GM23338 (cell line): Measurements from ENCODE around the gene PLD6. TPM values are rescaled to one million over a fixed set of nuclear protein-coding genes. Genes with fewer than 3 reads are reported as not detected.

Experiments used
- ATAC-seq: fragments of 200-7000 bp; cut with Tn5 transposase; 3 replicates; pipeline ENCODE4 v1.9.1; 2020
- DNase-seq: peaks from one replicate; pipeline ENCODE4 v3.0.0-alpha.2; 2015; ENCODE audit warnings: low spot score
- H2AFZ ChIP-seq: fragments of 200-600 bp; sonication (generic); 2 replicates; pipeline ENCODE4 v1.8.0; 2016; ENCODE audit warnings: antibody characterized with exemption, mild to moderate bottlenecking, moderate library complexity
- H3F3A ChIP-seq: fragments of 200-600 bp; sonication (generic); replicated peaks from 2 replicates; pipeline ENCODE4 v1.8.0; 2017; ENCODE audit warnings: antibody characterized with exemption, mixed run types, low read depth
- H3K27ac ChIP-seq: fragments of 200-600 bp; sonication (generic); 2 replicates; pipeline ENCODE4 v1.6.1; 2016; ENCODE audit warnings: low read depth
- H3K27me3 ChIP-seq: fragments of 200-600 bp; sonication (generic); 2 replicates; pipeline ENCODE4 v1.8.0; 2016; ENCODE audit warnings: mild to moderate bottlenecking, mixed run types, moderate library complexity; ENCODE audit not compliant: insufficient read depth
- H3K36me3 ChIP-seq: fragments of 200-600 bp; sonication (generic); 2 replicates; pipeline ENCODE4 v1.8.0; 2016; ENCODE audit warnings: mild to moderate bottlenecking; ENCODE audit not compliant: insufficient read depth
- H3K4me1 ChIP-seq: fragments of 200-600 bp; sonication (generic); 2 replicates; pipeline ENCODE4 v1.8.0; 2016; ENCODE audit warnings: mild to moderate bottlenecking, moderate library complexity; ENCODE audit not compliant: insufficient read depth
- H3K4me2 ChIP-seq: fragments of 200-600 bp; sonication (generic); 2 replicates; pipeline ENCODE4 v1.7.1; 2017; ENCODE audit warnings: mixed run types
- H3K4me3 ChIP-seq: fragments of 200-600 bp; sonication (generic); 2 replicates; pipeline ENCODE4 v1.6.1; 2016; ENCODE audit warnings: mixed run types
- H3K79me2 ChIP-seq: fragments of 200-600 bp; sonication (generic); replicated peaks from 2 replicates; pipeline ENCODE4 v1.8.0; 2017; ENCODE audit warnings: mild to moderate bottlenecking; ENCODE audit not compliant: insufficient read depth
- H3K9me2 ChIP-seq: fragments of 200-600 bp; sonication (generic); 2 replicates; pipeline ENCODE4 v1.8.0; 2017; ENCODE audit not compliant: insufficient read depth
- H4K20me1 ChIP-seq: fragments of 200-600 bp; sonication (generic); replicated peaks from 2 replicates; pipeline ENCODE4 v1.8.0; 2017; ENCODE audit warnings: mild to moderate bottlenecking; ENCODE audit not compliant: insufficient read depth
- H3K27ac Mint-ChIP-seq: 2 replicates; pipeline ENCODE4 v1.8.0; 2020; ENCODE audit warnings: inconsistent platforms, mild to moderate bottlenecking, moderate library complexity, mixed read lengths
- H3K27me3 Mint-ChIP-seq: 3 replicates; pipeline ENCODE4 v1.8.0; 2022; ENCODE audit warnings: low read depth, mild to moderate bottlenecking, moderate library complexity, mixed read lengths, inconsistent platforms; ENCODE audit not compliant: insufficient read depth, poor library complexity
- H3K36me3 Mint-ChIP-seq: 3 replicates; pipeline ENCODE4 v1.8.0; 2021; ENCODE audit warnings: low read depth, mild to moderate bottlenecking, inconsistent platforms, moderate library complexity, mixed read lengths
- H3K4me1 Mint-ChIP-seq: 3 replicates; pipeline ENCODE4 v1.8.0; 2020; ENCODE audit warnings: mild to moderate bottlenecking, inconsistent platforms, mixed read lengths
- H3K4me3 Mint-ChIP-seq: 3 replicates; pipeline ENCODE4 v1.8.0; 2021; ENCODE audit warnings: moderate library complexity, mild to moderate bottlenecking, inconsistent platforms, mixed read lengths
- H3K9me3 Mint-ChIP-seq: 3 replicates; pipeline ENCODE4 v1.8.0; 2020; ENCODE audit warnings: moderate library complexity, mild to moderate bottlenecking, inconsistent platforms, mixed read lengths
- CREB1 ChIP-seq: fragments of 250-450 bp; sonication (Bioruptor Pico); IDR thresholded peaks from 2 replicates; pipeline ENCODE4 v1.5.0; 2020; ENCODE audit warnings: low read depth, mild to moderate bottlenecking, moderate library complexity
- EZH2 ChIP-seq: fragments of 200-600 bp; sonication (generic); IDR thresholded peaks from one replicate; pipeline ENCODE4 v1.8.0; 2017; ENCODE audit warnings: antibody characterized with exemption, mild to moderate bottlenecking, low read depth; ENCODE audit not compliant: unreplicated experiment
- EZH2phosphoT487 ChIP-seq: fragments of 200-600 bp; sonication (generic); IDR thresholded peaks from one replicate; pipeline ENCODE4 v1.8.1; 2018; ENCODE audit warnings: antibody characterized with exemption; ENCODE audit not compliant: unreplicated experiment
- JUNB ChIP-seq: IDR thresholded peaks from one replicate; pipeline ENCODE4 v1.6.1; 2016; ENCODE audit warnings: antibody characterized with exemption; ENCODE audit not compliant: unreplicated experiment
- NANOG ChIP-seq: IDR thresholded peaks from 2 replicates; pipeline ENCODE4 v1.6.1; 2016; ENCODE audit warnings: antibody characterized with exemption, borderline replicate concordance
- POLR2AphosphoS5 ChIP-seq: IDR thresholded peaks from 2 replicates; pipeline ENCODE4 v1.6.1; 2016; ENCODE audit warnings: antibody characterized with exemption, low read depth
- STAT1 ChIP-seq: IDR thresholded peaks from one replicate; pipeline ENCODE4 v1.6.1; 2016; ENCODE audit warnings: antibody characterized with exemption; ENCODE audit not compliant: unreplicated experiment
- ZNF114 ChIP-seq: fragments of 250-450 bp; sonication (Bioruptor Pico); IDR thresholded peaks from 2 replicates; pipeline ENCODE4 v1.5.0; 2020; ENCODE audit warnings: mild to moderate bottlenecking, moderate library complexity
- ZNF331 ChIP-seq: fragments of 250-450 bp; sonication (Bioruptor Pico); IDR thresholded peaks from 2 replicates; pipeline ENCODE4 v1.5.0; 2020; ENCODE audit warnings: low read depth, mild to moderate bottlenecking, moderate library complexity
- polyA plus RNA-seq: library from polyadenylated mRNA; unstranded; fragments of >200 nt; fragmentation: Nextera tagmentation; extraction: Ambion mirVana; gene quantifications from 2 replicates; pipeline ENCODE4 v1.2.1, GENCODE V29; 2016
- total RNA-seq: library from RNA; depleted of rRNA; stranded (reverse); fragments of >200 nt; shearing (Covaris generic); gene quantifications from 2 replicates; pipeline ENCODE4 v1.2.3, GENCODE V29; 2014
- TF ChIP-seq, protein P1 (sequence below): fragments of 250-450 bp; sonication (Bioruptor Pico); IDR thresholded peaks from 2 replicates; pipeline ENCODE4 v1.5.0; 2020; ENCODE audit warnings: mild to moderate bottlenecking, moderate library complexity
- TF ChIP-seq, protein P2 (sequence below), 2 experiments: fragments of 200-600 bp in 1 of 2; sonication (generic) in 1 of 2; conservative IDR thresholded peaks; 2 replicates each; pipeline versions ENCODE4 v1.5.1 to v1.6.1; 2016 to 2017; ENCODE audit warnings: antibody characterized with exemption in 2 of 2, low read depth in 2 of 2, mild to moderate bottlenecking in 2 of 2, moderate library complexity in 1 of 2
- TF ChIP-seq, protein P3 (sequence below): IDR thresholded peaks from 2 replicates; pipeline ENCODE4 v1.6.1; 2016; ENCODE audit warnings: antibody characterized with exemption
- TF ChIP-seq, protein P4 (sequence below): IDR thresholded peaks from one replicate; pipeline ENCODE4 v1.6.1; 2018; ENCODE audit warnings: antibody characterized with exemption; ENCODE audit not compliant: unreplicated experiment

Gene PLD6
- total and polyA plus RNA-seq, 2 experiments from 2014 or later, result not detected

DNA sequence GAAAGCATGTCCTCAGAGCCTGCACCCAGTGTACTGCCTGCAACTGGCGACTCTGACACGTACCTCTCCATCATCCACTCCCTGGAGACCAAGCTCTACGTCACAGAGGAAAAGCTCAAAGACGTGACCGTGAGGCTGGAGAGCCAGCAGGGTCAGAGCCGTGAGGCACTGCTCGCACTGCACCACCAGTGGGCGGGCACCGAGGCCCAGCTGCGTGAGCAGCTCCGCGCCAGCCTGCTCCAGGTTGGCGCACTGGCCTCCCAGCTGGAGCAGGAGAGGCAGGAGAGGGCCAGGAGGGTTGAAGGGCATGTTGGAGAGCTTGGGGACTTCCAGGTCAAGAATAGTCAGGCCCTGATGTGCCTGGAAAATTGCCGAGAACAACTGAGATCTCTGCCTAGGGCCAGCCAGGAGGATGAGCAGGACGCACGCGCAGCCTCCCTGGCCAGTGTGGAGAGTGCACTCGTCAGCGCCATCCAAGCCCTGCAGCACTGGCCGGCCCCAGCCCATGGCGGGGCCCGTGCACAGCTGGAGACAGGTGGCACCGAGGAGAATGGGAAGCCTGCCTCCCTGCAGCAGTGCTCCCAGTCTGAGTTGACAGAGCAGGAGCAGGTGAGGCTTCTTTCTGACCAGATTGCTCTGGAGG, 40.3 kb downstream of the PLD6 start:
- Mint-ChIP-seq H3K9me3 (no peaks in the 10 kb centered on the region), H3K27ac (no peak overlapping the region), H3K27me3 (peaks cover 16% of the 10 kb centered on the region), H3K4me3 (no peak overlapping the region), H3K36me3 (peaks cover 30% of the 10 kb centered on the region; the same call in 2 of the 3 replicates), H3K4me1 (no peaks in the 10 kb centered on the region)
- peaks cover 4% of the 10 kb centered on the region; the same call in 1 of the 2 replicates for H3K36me3 ChIP-seq
- no peaks in the 10 kb centered on the region for H3K4me1 ChIP-seq
- TF ChIP-seq ZNF331 (CRISPR knock-in tag) (no peak), ZNF114 (no peak), STAT1 (no peak), NANOG (no peak), POLR2AphosphoS5 (no peak), EZH2 (no peak), EZH2phosphoT487 (no peak), CREB1 (no peak), JUNB (no peak)
- TF ChIP-seq, protein P1, sequence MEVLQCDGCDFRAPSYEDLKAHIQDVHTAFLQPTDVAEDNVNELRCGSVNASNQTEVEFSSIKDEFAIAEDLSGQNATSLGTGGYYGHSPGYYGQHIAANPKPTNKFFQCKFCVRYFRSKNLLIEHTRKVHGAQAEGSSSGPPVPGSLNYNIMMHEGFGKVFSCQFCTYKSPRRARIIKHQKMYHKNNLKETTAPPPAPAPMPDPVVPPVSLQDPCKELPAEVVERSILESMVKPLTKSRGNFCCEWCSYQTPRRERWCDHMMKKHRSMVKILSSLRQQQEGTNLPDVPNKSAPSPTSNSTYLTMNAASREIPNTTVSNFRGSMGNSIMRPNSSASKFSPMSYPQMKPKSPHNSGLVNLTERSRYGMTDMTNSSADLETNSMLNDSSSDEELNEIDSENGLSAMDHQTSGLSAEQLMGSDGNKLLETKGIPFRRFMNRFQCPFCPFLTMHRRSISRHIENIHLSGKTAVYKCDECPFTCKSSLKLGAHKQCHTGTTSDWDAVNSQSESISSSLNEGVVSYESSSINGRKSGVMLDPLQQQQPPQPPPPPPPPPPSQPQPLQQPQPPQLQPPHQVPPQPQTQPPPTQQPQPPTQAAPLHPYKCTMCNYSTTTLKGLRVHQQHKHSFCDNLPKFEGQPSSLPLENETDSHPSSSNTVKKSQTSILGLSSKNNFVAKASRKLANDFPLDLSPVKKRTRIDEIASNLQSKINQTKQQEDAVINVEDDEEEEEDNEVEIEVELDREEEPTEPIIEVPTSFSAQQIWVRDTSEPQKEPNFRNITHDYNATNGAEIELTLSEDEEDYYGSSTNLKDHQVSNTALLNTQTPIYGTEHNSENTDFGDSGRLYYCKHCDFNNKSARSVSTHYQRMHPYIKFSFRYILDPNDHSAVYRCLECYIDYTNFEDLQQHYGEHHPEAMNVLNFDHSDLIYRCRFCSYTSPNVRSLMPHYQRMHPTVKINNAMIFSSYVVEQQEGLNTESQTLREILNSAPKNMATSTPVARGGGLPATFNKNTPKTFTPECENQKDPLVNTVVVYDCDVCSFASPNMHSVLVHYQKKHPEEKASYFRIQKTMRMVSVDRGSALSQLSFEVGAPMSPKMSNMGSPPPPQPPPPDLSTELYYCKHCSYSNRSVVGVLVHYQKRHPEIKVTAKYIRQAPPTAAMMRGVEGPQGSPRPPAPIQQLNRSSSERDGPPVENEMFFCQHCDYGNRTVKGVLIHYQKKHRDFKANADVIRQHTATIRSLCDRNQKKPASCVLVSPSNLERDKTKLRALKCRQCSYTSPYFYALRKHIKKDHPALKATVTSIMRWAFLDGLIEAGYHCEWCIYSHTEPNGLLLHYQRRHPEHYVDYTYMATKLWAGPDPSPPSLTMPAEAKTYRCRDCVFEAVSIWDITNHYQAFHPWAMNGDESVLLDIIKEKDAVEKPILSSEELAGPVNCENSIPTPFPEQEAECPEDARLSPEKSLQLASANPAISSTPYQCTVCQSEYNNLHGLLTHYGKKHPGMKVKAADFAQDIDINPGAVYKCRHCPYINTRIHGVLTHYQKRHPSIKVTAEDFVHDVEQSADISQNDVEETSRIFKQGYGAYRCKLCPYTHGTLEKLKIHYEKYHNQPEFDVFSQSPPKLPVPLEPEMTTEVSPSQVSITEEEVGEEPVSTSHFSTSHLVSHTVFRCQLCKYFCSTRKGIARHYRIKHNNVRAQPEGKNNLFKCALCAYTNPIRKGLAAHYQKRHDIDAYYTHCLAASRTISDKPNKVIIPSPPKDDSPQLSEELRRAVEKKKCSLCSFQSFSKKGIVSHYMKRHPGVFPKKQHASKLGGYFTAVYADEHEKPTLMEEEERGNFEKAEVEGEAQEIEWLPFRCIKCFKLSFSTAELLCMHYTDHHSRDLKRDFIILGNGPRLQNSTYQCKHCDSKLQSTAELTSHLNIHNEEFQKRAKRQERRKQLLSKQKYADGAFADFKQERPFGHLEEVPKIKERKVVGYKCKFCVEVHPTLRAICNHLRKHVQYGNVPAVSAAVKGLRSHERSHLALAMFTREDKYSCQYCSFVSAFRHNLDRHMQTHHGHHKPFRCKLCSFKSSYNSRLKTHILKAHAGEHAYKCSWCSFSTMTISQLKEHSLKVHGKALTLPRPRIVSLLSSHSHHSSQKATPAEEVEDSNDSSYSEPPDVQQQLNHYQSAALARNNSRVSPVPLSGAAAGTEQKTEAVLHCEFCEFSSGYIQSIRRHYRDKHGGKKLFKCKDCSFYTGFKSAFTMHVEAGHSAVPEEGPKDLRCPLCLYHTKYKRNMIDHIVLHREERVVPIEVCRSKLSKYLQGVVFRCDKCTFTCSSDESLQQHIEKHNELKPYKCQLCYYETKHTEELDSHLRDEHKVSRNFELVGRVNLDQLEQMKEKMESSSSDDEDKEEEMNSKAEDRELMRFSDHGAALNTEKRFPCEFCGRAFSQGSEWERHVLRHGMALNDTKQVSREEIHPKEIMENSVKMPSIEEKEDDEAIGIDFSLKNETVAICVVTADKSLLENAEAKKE (CRISPR knock-in tag), result no peak
- TF ChIP-seq, protein P2, sequence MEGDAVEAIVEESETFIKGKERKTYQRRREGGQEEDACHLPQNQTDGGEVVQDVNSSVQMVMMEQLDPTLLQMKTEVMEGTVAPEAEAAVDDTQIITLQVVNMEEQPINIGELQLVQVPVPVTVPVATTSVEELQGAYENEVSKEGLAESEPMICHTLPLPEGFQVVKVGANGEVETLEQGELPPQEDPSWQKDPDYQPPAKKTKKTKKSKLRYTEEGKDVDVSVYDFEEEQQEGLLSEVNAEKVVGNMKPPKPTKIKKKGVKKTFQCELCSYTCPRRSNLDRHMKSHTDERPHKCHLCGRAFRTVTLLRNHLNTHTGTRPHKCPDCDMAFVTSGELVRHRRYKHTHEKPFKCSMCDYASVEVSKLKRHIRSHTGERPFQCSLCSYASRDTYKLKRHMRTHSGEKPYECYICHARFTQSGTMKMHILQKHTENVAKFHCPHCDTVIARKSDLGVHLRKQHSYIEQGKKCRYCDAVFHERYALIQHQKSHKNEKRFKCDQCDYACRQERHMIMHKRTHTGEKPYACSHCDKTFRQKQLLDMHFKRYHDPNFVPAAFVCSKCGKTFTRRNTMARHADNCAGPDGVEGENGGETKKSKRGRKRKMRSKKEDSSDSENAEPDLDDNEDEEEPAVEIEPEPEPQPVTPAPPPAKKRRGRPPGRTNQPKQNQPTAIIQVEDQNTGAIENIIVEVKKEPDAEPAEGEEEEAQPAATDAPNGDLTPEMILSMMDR (conservative IDR thresholded peaks at IDR 0.05; ENCODE audit: low read depth in 2 of 2), result no peak
- TF ChIP-seq, protein P3, sequence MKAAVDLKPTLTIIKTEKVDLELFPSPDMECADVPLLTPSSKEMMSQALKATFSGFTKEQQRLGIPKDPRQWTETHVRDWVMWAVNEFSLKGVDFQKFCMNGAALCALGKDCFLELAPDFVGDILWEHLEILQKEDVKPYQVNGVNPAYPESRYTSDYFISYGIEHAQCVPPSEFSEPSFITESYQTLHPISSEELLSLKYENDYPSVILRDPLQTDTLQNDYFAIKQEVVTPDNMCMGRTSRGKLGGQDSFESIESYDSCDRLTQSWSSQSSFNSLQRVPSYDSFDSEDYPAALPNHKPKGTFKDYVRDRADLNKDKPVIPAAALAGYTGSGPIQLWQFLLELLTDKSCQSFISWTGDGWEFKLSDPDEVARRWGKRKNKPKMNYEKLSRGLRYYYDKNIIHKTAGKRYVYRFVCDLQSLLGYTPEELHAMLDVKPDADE, result no peak
- TF ChIP-seq, protein P4, sequence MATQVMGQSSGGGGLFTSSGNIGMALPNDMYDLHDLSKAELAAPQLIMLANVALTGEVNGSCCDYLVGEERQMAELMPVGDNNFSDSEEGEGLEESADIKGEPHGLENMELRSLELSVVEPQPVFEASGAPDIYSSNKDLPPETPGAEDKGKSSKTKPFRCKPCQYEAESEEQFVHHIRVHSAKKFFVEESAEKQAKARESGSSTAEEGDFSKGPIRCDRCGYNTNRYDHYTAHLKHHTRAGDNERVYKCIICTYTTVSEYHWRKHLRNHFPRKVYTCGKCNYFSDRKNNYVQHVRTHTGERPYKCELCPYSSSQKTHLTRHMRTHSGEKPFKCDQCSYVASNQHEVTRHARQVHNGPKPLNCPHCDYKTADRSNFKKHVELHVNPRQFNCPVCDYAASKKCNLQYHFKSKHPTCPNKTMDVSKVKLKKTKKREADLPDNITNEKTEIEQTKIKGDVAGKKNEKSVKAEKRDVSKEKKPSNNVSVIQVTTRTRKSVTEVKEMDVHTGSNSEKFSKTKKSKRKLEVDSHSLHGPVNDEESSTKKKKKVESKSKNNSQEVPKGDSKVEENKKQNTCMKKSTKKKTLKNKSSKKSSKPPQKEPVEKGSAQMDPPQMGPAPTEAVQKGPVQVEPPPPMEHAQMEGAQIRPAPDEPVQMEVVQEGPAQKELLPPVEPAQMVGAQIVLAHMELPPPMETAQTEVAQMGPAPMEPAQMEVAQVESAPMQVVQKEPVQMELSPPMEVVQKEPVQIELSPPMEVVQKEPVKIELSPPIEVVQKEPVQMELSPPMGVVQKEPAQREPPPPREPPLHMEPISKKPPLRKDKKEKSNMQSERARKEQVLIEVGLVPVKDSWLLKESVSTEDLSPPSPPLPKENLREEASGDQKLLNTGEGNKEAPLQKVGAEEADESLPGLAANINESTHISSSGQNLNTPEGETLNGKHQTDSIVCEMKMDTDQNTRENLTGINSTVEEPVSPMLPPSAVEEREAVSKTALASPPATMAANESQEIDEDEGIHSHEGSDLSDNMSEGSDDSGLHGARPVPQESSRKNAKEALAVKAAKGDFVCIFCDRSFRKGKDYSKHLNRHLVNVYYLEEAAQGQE, result no peak
- H3K4me2 ChIP-seq, result no peak overlapping the region
- H3K79me2 ChIP-seq, result no peaks in the 10 kb centered on the region
- no peak overlapping the region for H3K27ac ChIP-seq
- ATAC-seq (no peak), DNase-seq (no peak)
- no peaks in the 10 kb centered on the region for H3F3A ChIP-seq
- H2AFZ ChIP-seq, result no peak overlapping the region
- no peaks in the 10 kb centered on the region; the same call in 1 of the 2 replicates for H4K20me1 ChIP-seq
- H3K27me3 ChIP-seq, result no peaks in the 10 kb centered on the region
- no peaks in the 10 kb centered on the region for H3K9me2 ChIP-seq
- H3K4me3 ChIP-seq, result no peak overlapping the region
